Measurements from ENCODE around the gene METTL4. TPM values are rescaled to one million over a fixed set of nuclear protein-coding genes. Genes with fewer than 3 reads are reported as not detected.
A peak's percentile ranks its signal among the peaks of the same experiment; 100 is the strongest.

The METTL4 gene
- total RNA-seq, 1 experiment from 2014 or later: 4.4 TPM

- DNase-seq (ENCODE audit: low spot score): no peak
Observed at GRCh38 chr18:2518473-2518872, 52.8 kb downstream of the METTL4 start.

- peak; percentile 54 for DNase-seq (ENCODE audit: low spot score)
Observed at GRCh38 chr18:2515908-2516625, 55.2 kb downstream of the METTL4 start.

GRCh38 chr18:2515171-2515787 lies 56.0 kb downstream of the METTL4 start:
- DNase-seq (ENCODE audit: low spot score): no peak

- no peak for DNase-seq (ENCODE audit: low spot score)
Observed at GRCh38 chr18:2513616-2514015, 57.7 kb downstream of the METTL4 start.

- no peak for DNase-seq (ENCODE audit: low spot score)
Observed at GRCh38 chr18:2512059-2512458, 59.2 kb downstream of the METTL4 start.

GRCh38 chr18:2511451-2511850 lies 59.9 kb downstream of the METTL4 start:
- DNase-seq (ENCODE audit: low spot score): no peak

- no peak for DNase-seq (ENCODE audit: low spot score)
Observed at GRCh38 chr18:2510416-2510815, 60.9 kb downstream of the METTL4 start.

GRCh38 chr18:2508678-2509077 lies 62.6 kb downstream of the METTL4 start:
- no peak for DNase-seq (ENCODE audit: low spot score)

GRCh38 chr18:2508155-2508554 lies 63.1 kb downstream of the METTL4 start:
- no peak for DNase-seq (ENCODE audit: low spot score)

- DNase-seq (ENCODE audit: low spot score): no peak
Observed at GRCh38 chr18:2504642-2505041, 66.7 kb downstream of the METTL4 start.

- DNase-seq (ENCODE audit: low spot score): no peak
Observed at GRCh38 chr18:2502880-2503279, 68.4 kb downstream of the METTL4 start.

GRCh38 chr18:2502394-2502793 lies 68.9 kb downstream of the METTL4 start:
- DNase-seq (ENCODE audit: low spot score): no peak

- no peak for DNase-seq (ENCODE audit: low spot score)
Observed at GRCh38 chr18:2497797-2498196, 73.5 kb downstream of the METTL4 start.

GRCh38 chr18:2495381-2495780 lies 75.9 kb downstream of the METTL4 start:
- DNase-seq (ENCODE audit: low spot score): no peak

GRCh38 chr18:2494921-2495320 lies 76.4 kb downstream of the METTL4 start:
- no peak for DNase-seq (ENCODE audit: low spot score)

Small RNA genes within 50 kb of the gene (small RNA-seq; reads per million reads assigned to genes)
- gene RF00019: not detected
- not detected for gene RF01233

Other genes starting within 250 kb of the METTL4 start
- gene NDC80, start 52 bp upstream of the METTL4 start, total RNA-seq (2014; rRNA removed; shearing (Covaris generic)): 19.4 and 22.7 TPM in 2 replicates
- 34.4 and 35.1 TPM in 2 replicates for gene SMCHD1, start 84.2 kb upstream of the METTL4 start, total RNA-seq (2014; rRNA removed; shearing (Covaris generic))